GM12864 (cell line): ENCODE measurements around the gene ELOB.

Experiments used
- DNase-seq: peaks from one replicate; pipeline ENCODE4 v3.0.0-alpha.2; 2011; ENCODE audit warnings: low read depth
- H3K4me3 ChIP-seq: 2 replicates; pipeline ENCODE4 v1.5.1; 2011; ENCODE audit warnings: mild to moderate bottlenecking, low read depth, low read length, control low read depth
- CTCF ChIP-seq: IDR thresholded peaks from 2 replicates; pipeline ENCODE4 v1.5.1; 2011; ENCODE audit warnings: low read depth, mild to moderate bottlenecking, moderate library complexity, low read length, control low read depth, inconsistent platforms; ENCODE audit errors: missing control alignments

Gene ELOB

GRCh38 chr16:2817340-2818271 lies 40.5 kb upstream of the ELOB start:
- no peak for DNase-seq
- TF ChIP-seq CTCF, result no peak
- H3K4me3 ChIP-seq, result no peak overlapping the region; the same call in 1 of the 2 replicates

GRCh38 chr16:2816751-2817339 lies 39.8 kb upstream of the ELOB start, which contains the start of gene PRSS21:
Gene PRSS21, plus strand, starts transcription at chr16:2817237. Its CDS starts 32 bp downstream, at chr16:2817269.
- DNase-seq, result no peak
- TF ChIP-seq CTCF, result peak; percentile 41
- H3K4me3 ChIP-seq, result no peak within 1 kb of the TSS; the same call in 1 of the 2 replicates

- H3K4me3 ChIP-seq, result no peak overlapping the region
- DNase-seq, result no peak
- TF ChIP-seq CTCF, result no peak
Observed at GRCh38 chr16:2815299-2815771, 38.3 kb upstream of the ELOB start.

- TF ChIP-seq CTCF, result no peak
- no peak for DNase-seq
- no peak overlapping the region for H3K4me3 ChIP-seq
Observed at GRCh38 chr16:2814551-2815298, 37.6 kb upstream of the ELOB start.

- H3K4me3 ChIP-seq, result no peak overlapping the region
- TF ChIP-seq CTCF, result no peak
- DNase-seq, result no peak
Observed at GRCh38 chr16:2813771-2814221, 36.7 kb upstream of the ELOB start.

GRCh38 chr16:2811703-2812471 lies 34.8 kb upstream of the ELOB start:
- TF ChIP-seq CTCF, result no peak
- no peak for DNase-seq
- no peak overlapping the region for H3K4me3 ChIP-seq
